Suprapubic skin (tissue), 4 donors: ENCODE results near the gene CDC45. TPM values are rescaled to one million over a fixed set of nuclear protein-coding genes. Genes with fewer than 3 reads are reported as not detected.

ENCODE experiments used
- DNase-seq, 2 donors: peaks; one replicate each; pipeline ENCODE4 v3.0.0-alpha.2; 2019; ENCODE audit warnings: low spot score in 2 of 2
- H3K27ac ChIP-seq: fragments of 200-600 bp; sonication (generic); one replicate; pipeline ENCODE4 v1.5.1; 2019
- H3K27me3 ChIP-seq: fragments of 200-600 bp; sonication (generic); one replicate; pipeline ENCODE4 v1.5.1; 2019
- H3K36me3 ChIP-seq: fragments of 200-600 bp; sonication (generic); one replicate; pipeline ENCODE4 v1.5.1; 2019
- H3K4me1 ChIP-seq: fragments of 200-600 bp; sonication (generic); one replicate; pipeline ENCODE4 v1.5.1; 2019
- H3K4me3 ChIP-seq: fragments of 200-600 bp; sonication (generic); one replicate; pipeline ENCODE4 v1.5.1; 2019; ENCODE audit warnings: mild to moderate bottlenecking
- H3K9me3 ChIP-seq: fragments of 200-600 bp; sonication (generic); one replicate; pipeline ENCODE4 v1.5.1; 2019
- CTCF ChIP-seq, 2 donors: fragments of 200-600 bp in 1 of 2; fragments of 450-650 bp in 1 of 2; sonication (generic) in 1 of 2; IDR thresholded peaks; one replicate each; pipeline ENCODE4 v1.5.1; 2016 to 2019; ENCODE audit warnings: antibody characterized with exemption in 2 of 2, mild to moderate bottlenecking in 1 of 2, moderate library complexity in 1 of 2
- EP300 ChIP-seq: sonication (generic); formaldehyde crosslinking; IDR thresholded peaks from one replicate; pipeline ENCODE4 v1.6.1; 2017; ENCODE audit warnings: antibody characterized with exemption
- POLR2A ChIP-seq, 2 donors: fragments of 450-650 bp; IDR thresholded peaks; one replicate each; pipeline ENCODE4 v1.6.1; 2017; ENCODE audit warnings: antibody characterized with exemption in 2 of 2, mild to moderate bottlenecking in 2 of 2, moderate library complexity in 2 of 2
- POLR2AphosphoS5 ChIP-seq, 3 donors: sonication (generic); formaldehyde crosslinking; IDR thresholded peaks; one replicate each; pipeline ENCODE4 v1.6.1; 2017; ENCODE audit warnings: antibody characterized with exemption in 3 of 3
- WGBS: methylation state at CpG from one replicate; pipeline ENCODE4 v1.1.5; 2018; 5-methylcytosine and 5-hydroxymethylcytosine counted together
- total RNA-seq, 4 donors: library from RNA; depleted of rRNA; stranded (reverse); fragments of >200 nt; gene quantifications; one replicate each; pipeline ENCODE4 v1.1.0, GENCODE V29; 2016

Gene CDC45
- total RNA-seq, 4 donors from 2014 or later, result 0.72 to 3.3 (median 1.4) TPM

GRCh38 chr22:19517919-19518611 is 38.3 kb downstream of the CDC45 start:
- H3K4me1 ChIP-seq, result peaks cover 2% of the 10 kb centered on the region
- peaks cover 8% of the 10 kb centered on the region for H3K27me3 ChIP-seq
- H3K4me3 ChIP-seq, result no peak overlapping the region
- WGBS, result 82% methylated on average over 6 of the region's 12 CpGs
- no peaks in the 10 kb centered on the region for H3K9me3 ChIP-seq
- TF ChIP-seq POLR2AphosphoS5 (IDR thresholded peaks at IDR 0.05) (no peak), CTCF (IDR thresholded peaks at IDR 0.05) (no peak), EP300 (no peak), POLR2A (IDR thresholded peaks at IDR 0.05) (no peak)
- DNase-seq, result no peak
- no peaks in the 10 kb centered on the region for H3K36me3 ChIP-seq
- H3K27ac ChIP-seq, result no peak overlapping the region

- WGBS, result 92% methylated on average over 10 of the region's 10 CpGs
- no peak overlapping the region for H3K27ac ChIP-seq
- DNase-seq, result no peak
Observed at GRCh38 chr22:19518635-19519034, 38.9 kb downstream of the CDC45 start.

GRCh38 chr22:19519041-19519926 is 39.6 kb downstream of the CDC45 start:
- Histone ChIP-seq H3K27me3 (peaks cover 20% of the 10 kb centered on the region), H3K4me3 (no peak overlapping the region), H3K4me1 (peaks cover 14% of the 10 kb centered on the region), H3K9me3 (no peaks in the 10 kb centered on the region), H3K36me3 (no peaks in the 10 kb centered on the region), H3K27ac (no peak overlapping the region)
- WGBS, result 91% methylated on average over 6 of the region's 17 CpGs
- no peak for TF ChIP-seq CTCF (IDR thresholded peaks at IDR 0.05)
- TF ChIP-seq EP300, result no peak
- no peak for TF ChIP-seq POLR2AphosphoS5 (IDR thresholded peaks at IDR 0.05)
- TF ChIP-seq POLR2A (IDR thresholded peaks at IDR 0.05), result no peak
- no peak for DNase-seq

More at GRCh38 chr22:19518635-19519034, 38.9 kb downstream of the CDC45 start:
- no peaks in the 10 kb centered on the region for H3K36me3 ChIP-seq
- TF ChIP-seq POLR2AphosphoS5 (IDR thresholded peaks at IDR 0.05) (no peak), EP300 (no peak), POLR2A (IDR thresholded peaks at IDR 0.05) (no peak), CTCF (IDR thresholded peaks at IDR 0.05) (no peak)
- no peaks in the 10 kb centered on the region for H3K9me3 ChIP-seq
- H3K4me3 ChIP-seq, result no peak overlapping the region
- peaks cover 8% of the 10 kb centered on the region for H3K4me1 ChIP-seq
- peaks cover 13% of the 10 kb centered on the region for H3K27me3 ChIP-seq

- no peaks in the 10 kb centered on the region for H3K36me3 ChIP-seq
- TF ChIP-seq POLR2A (IDR thresholded peaks at IDR 0.05) (no peak), EP300 (no peak), POLR2AphosphoS5 (IDR thresholded peaks at IDR 0.05) (no peak), CTCF (IDR thresholded peaks at IDR 0.05) (no peak)
- peak in 1 of 2 donors; percentile 65 for DNase-seq
- no peak overlapping the region for H3K4me3 ChIP-seq
- peaks cover 19% of the 10 kb centered on the region for H3K4me1 ChIP-seq
- 79% methylated on average over 5 of the region's 6 CpGs for WGBS
- H3K27ac ChIP-seq, result no peak overlapping the region
- no peaks in the 10 kb centered on the region for H3K9me3 ChIP-seq
- peaks cover 27% of the 10 kb centered on the region for H3K27me3 ChIP-seq
Observed at GRCh38 chr22:19520007-19520406, 40.3 kb downstream of the CDC45 start.
